ENCODE results near the gene PLEKHA7.
"Not testable (repeated sequence)": the region's sequence is repeated elsewhere in the genome, so short reads cannot be mapped to it uniquely, and the experiment has no call there.

Gene PLEKHA7

DNA sequence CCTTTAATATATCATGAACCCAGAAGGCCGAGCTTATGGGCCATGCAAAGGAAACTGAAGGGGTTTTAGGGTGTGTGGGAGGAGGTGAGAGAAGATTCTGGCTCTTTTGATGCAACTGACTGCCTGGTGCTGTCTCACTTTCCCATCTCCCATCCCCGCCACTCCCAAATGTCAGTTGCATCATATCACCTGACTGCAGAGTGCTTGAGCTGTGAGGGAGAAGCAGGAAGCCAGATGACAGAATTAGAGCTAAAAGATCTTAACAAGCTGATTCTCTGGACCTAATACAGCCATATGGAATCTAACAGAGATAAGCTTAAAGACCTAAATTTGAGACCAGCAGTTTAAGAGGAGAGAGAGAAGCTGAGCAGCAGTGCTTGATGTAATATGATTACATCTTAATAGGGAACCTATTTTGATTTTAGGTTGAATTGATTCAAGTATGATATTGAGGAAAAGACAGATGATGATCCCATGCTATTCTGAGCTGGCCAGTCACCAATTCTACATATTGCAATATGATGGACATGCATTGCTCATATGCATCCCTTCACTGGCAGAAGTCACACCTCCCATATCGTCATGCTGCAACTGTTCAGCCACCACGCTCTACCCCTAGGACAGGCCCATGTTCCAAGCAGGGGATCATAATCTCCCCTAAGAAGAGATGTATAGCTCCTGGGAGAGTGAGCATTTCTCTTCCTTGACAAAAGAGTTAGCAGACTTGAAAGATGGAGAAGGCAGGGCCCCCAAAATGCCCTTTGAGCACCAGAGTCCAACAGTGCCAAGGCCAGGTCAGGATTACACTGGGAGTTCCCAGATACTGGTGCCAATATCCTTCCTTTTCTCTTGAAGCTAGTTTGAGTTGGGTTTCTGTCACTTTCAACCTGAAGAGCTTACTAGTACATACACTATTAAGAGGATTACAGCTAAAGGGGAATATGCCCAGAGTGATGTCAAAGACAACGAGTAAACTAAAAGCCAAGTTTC is 44.9 kb downstream of the PLEKHA7 start:
- in situ Hi-C loops (cut with MboI; ENCODE audit: low pct_unique_long_range_greater_than_20kb, low sequenced_read_pairs, unreplicated experiment), result no loop called here
- no peak for DNase-seq (ENCODE audit: low spot score)
- TF ChIP-seq, protein P1, sequence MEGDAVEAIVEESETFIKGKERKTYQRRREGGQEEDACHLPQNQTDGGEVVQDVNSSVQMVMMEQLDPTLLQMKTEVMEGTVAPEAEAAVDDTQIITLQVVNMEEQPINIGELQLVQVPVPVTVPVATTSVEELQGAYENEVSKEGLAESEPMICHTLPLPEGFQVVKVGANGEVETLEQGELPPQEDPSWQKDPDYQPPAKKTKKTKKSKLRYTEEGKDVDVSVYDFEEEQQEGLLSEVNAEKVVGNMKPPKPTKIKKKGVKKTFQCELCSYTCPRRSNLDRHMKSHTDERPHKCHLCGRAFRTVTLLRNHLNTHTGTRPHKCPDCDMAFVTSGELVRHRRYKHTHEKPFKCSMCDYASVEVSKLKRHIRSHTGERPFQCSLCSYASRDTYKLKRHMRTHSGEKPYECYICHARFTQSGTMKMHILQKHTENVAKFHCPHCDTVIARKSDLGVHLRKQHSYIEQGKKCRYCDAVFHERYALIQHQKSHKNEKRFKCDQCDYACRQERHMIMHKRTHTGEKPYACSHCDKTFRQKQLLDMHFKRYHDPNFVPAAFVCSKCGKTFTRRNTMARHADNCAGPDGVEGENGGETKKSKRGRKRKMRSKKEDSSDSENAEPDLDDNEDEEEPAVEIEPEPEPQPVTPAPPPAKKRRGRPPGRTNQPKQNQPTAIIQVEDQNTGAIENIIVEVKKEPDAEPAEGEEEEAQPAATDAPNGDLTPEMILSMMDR (IDR thresholded peaks at IDR 0.05; ENCODE audit: extremely low read depth, insufficient read depth, missing control alignments), result no peak

DNA sequence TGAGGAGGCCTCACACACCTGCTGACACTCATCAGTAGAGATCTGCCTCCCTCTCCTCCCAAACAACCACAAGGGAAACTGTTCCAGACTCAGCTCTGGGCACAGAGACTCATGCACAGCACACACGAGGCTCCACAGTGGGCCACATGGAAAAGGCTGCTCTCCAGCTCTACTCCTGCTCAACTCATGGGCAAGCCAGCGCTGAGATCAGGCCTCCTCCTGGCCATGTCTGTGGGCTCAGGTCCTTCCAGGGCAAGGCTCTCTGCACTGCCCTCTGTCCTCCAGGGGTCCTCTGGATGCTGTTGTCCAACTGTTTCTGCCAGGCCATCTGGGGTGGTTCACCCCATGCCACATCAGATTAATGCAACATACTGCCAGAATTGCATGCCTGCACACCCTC is 46.0 kb downstream of the PLEKHA7 start:
- in situ Hi-C loops (cut with MboI; ENCODE audit: low pct_unique_long_range_greater_than_20kb, low sequenced_read_pairs, unreplicated experiment), result no loop called here
- DNase-seq (ENCODE audit: low spot score), result no peak
- TF ChIP-seq, protein P1 (IDR thresholded peaks at IDR 0.05; ENCODE audit: extremely low read depth, insufficient read depth, missing control alignments), result no peak

GRCh38 chr11:16966930-16967671 is 47.1 kb downstream of the PLEKHA7 start:
- in situ Hi-C loops (cut with MboI; ENCODE audit: low pct_unique_long_range_greater_than_20kb, low sequenced_read_pairs, unreplicated experiment), result no loop called here
- TF ChIP-seq, protein P1 (IDR thresholded peaks at IDR 0.05; ENCODE audit: extremely low read depth, insufficient read depth, missing control alignments), result no peak
- no peak for DNase-seq (ENCODE audit: low spot score)

DNA sequence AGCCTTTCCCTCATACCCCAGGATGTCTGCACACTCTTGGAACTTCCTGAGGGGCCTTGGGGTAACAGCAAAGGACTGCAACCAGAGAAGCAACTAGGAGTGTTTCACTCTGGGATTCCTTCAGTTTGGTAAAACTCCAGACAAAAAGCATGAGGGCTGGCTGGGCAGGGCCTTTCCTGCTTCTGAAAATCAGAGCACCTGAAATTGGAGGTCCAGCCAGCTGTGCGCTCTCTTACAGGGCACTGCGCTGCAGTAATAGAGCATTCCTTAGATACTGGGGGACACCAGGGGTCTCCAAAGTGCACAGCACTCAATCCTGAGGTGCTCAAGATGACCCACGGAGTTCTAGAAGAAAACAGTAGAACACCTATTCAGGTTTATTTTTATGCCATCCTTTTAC is 49.7 kb downstream of the PLEKHA7 start:
- no peak for DNase-seq (ENCODE audit: low spot score)
- TF ChIP-seq, protein P1 (IDR thresholded peaks at IDR 0.05; ENCODE audit: extremely low read depth, insufficient read depth, missing control alignments), result no peak
- in situ Hi-C loops (cut with MboI; ENCODE audit: low pct_unique_long_range_greater_than_20kb, low sequenced_read_pairs, unreplicated experiment), result no loop called here

GRCh38 chr11:16963316-16963876 is 50.8 kb downstream of the PLEKHA7 start:
- TF ChIP-seq, protein P1 (IDR thresholded peaks at IDR 0.05; ENCODE audit: extremely low read depth, insufficient read depth, missing control alignments), result no peak
- in situ Hi-C loops (cut with MboI; ENCODE audit: low pct_unique_long_range_greater_than_20kb, low sequenced_read_pairs, unreplicated experiment), result no loop called here

DNA sequence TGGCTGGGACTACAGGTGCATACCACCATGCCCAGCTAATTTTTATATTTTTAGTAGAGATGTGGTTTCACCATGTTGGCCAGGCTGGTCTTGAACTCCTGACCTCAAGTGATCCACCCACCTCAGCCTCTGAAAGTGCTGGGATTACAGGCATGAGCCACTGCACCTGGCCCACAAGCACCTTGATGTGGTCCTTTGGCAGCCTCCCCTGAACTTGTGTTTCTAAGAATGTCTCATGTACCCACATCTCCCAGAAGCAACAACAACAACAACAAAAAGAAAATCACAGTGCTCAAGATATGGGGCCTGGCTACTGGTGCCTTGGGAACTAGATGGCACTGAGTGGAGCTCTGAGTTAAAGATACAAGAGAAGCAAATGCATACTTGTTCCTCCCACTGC is 51.6 kb downstream of the PLEKHA7 start:
- in situ Hi-C loops (cut with MboI; ENCODE audit: low pct_unique_long_range_greater_than_20kb, low sequenced_read_pairs, unreplicated experiment); DNase-seq (ENCODE audit: low spot score): not testable (repeated sequence)

More at GRCh38 chr11:16963316-16963876, 50.8 kb downstream of the PLEKHA7 start:
- no peak for DNase-seq (ENCODE audit: low spot score)
